Panc1 (cell line): ENCODE measurements around the gene GDPD5. TPM values are rescaled to one million over a fixed set of nuclear protein-coding genes. Genes with fewer than 3 reads are reported as not detected.

Source experiments
- ATAC-seq: fragments of 200-7000 bp; cut with Tn5 transposase; 2 replicates; pipeline ENCODE4 v1.9.1; 2020; ENCODE audit warnings: mild to moderate bottlenecking, moderate library complexity
- BruUV-seq: library from RNA; stranded (reverse); fragments of 400-500 nt; replicated peaks from 2 replicates; lab custom pipeline; 2021; lab: Mats Ljungman, UMichigan
- CTCF ChIA-PET: fragments of 300-600 bp; sonication (Branson Sonifier 250); formaldehyde crosslinking; loops from one replicate; lab custom pipeline; 2022; ENCODE audit warnings: antibody characterized with exemption; lab: Charles Lee
- POLR2A ChIA-PET: fragments of 300-600 bp; sonication (Branson Sonifier 250); formaldehyde crosslinking; loops from one replicate; lab custom pipeline; 2022; ENCODE audit warnings: antibody characterized with exemption; lab: Charles Lee
- DNase-seq: peaks from one replicate; pipeline ENCODE4 v3.0.0-alpha.2; 2010; ENCODE audit warnings: low read depth, low spot score
- H3K27ac ChIP-seq: 2 replicates; pipeline ENCODE4 v1.5.1; 2011; ENCODE audit warnings: mild to moderate bottlenecking, low read length, inconsistent platforms
- H3K27me3 ChIP-seq: fragments of 200-500 bp; sonication (Bioruptor generic); 2 replicates; pipeline ENCODE4 v1.6.0; 2014; ENCODE audit warnings: low read length, inconsistent platforms; ENCODE audit not compliant: control insufficient read depth, insufficient read depth
- H3K36me3 ChIP-seq: fragments of 200-500 bp; sonication (Bioruptor generic); 2 replicates; pipeline ENCODE4 v1.5.1; 2014; ENCODE audit warnings: inconsistent platforms, mild to moderate bottlenecking, low read length, moderate library complexity; ENCODE audit not compliant: control insufficient read depth, insufficient read depth
- H3K4me1 ChIP-seq: 2 replicates; pipeline ENCODE4 v1.5.1; 2011; ENCODE audit warnings: inconsistent platforms, mild to moderate bottlenecking, low read length, moderate library complexity; ENCODE audit not compliant: control insufficient read depth, insufficient read depth
- H3K4me3 ChIP-seq, 2 experiments: 2 replicates each; pipeline ENCODE4 v1.5.1; 2011 to 2012; ENCODE audit warnings: low read depth in 2 of 2, low read length in 2 of 2, mild to moderate bottlenecking in 2 of 2, inconsistent platforms in 1 of 2, moderate library complexity in 1 of 2
- H3K9me3 ChIP-seq: fragments of 200-500 bp; sonication (Bioruptor generic); 2 replicates; pipeline ENCODE4 v1.5.1; 2014; ENCODE audit warnings: low read depth, mild to moderate bottlenecking, inconsistent platforms, low read length, moderate library complexity; ENCODE audit not compliant: control insufficient read depth, insufficient read depth
- CTCF ChIP-seq: fragments of 450-650 bp; IDR thresholded peaks from 2 replicates; pipeline ENCODE4 v1.5.1; 2017; ENCODE audit warnings: mild to moderate bottlenecking
- POLR2AphosphoS5 ChIP-seq: IDR thresholded peaks from 2 replicates; pipeline ENCODE4 v1.6.1; 2012; ENCODE audit warnings: mild to moderate bottlenecking, low read depth, low read length, moderate library complexity
- REST ChIP-seq, 2 experiments: IDR thresholded peaks; 2 replicates each; pipeline ENCODE4 v1.6.1; 2011 to 2012; ENCODE audit warnings: low read depth in 2 of 2, control low read depth in 1 of 2, low read length in 1 of 2, mild to moderate bottlenecking in 1 of 2, moderate library complexity in 1 of 2; ENCODE audit not compliant: insufficient read depth in 1 of 2
- SIN3A ChIP-seq: IDR thresholded peaks from 2 replicates; pipeline ENCODE4 v1.6.1; 2012; ENCODE audit warnings: low read depth, mild to moderate bottlenecking, low read length, moderate library complexity, borderline replicate concordance; ENCODE audit not compliant: insufficient read depth
- TCF7L2 ChIP-seq: IDR thresholded peaks from 2 replicates; pipeline ENCODE4 v1.6.1; 2011; ENCODE audit warnings: mild to moderate bottlenecking, low read depth, low read length, inconsistent platforms
- in situ Hi-C: cut with HindIII; loops from 2 replicates; pipeline ENCODE4 v1.10.0; 2016; ENCODE audit warnings: low sequenced_read_pairs, low pct_unique_long_range_greater_than_20kb
- intact Hi-C: fragments of 100-400 bp; cut with micrococcal nuclease; formaldehyde crosslinking; loops from one replicate; pipeline ENCODE4 v1.10.0; 2022; ENCODE audit not compliant: unreplicated experiment
- total RNA-seq: library from RNA; stranded (reverse); gene quantifications from one replicate; pipeline ENCODE4 v1.2.1, GENCODE V29; 2021; ENCODE audit not compliant: unreplicated experiment

GDPD5 gene
- total RNA-seq, 1 experiment from 2014 or later, result 6.0 TPM

GRCh38 chr11:75437966-75438659 lies 87.6 kb downstream of the GDPD5 start:
- DNase-seq, result no peak
- BruUV-seq, result no TSS peak
- ChIA-PET POLR2A (no interaction called here), CTCF (no interaction called here)
- H3K4me3 ChIP-seq, result no peak overlapping the region
- TF ChIP-seq SIN3A (no peak), TCF7L2 (no peak), POLR2AphosphoS5 (no peak), REST (IDR thresholded peaks at IDR 0.05; ENCODE audit: insufficient read depth in 1 of 2, low read depth in 2 of 2, low read length in 1 of 2) (no peak), CTCF (no peak)
- no peaks in the 10 kb centered on the region for H3K9me3 ChIP-seq
- ATAC-seq, result no peak
- H3K27me3 ChIP-seq, result no peaks in the 10 kb centered on the region
- in situ Hi-C loops, result no loop called here
- intact Hi-C loops, result no loop called here
- H3K36me3 ChIP-seq, result no peaks in the 10 kb centered on the region
- no peak overlapping the region for H3K27ac ChIP-seq
- no peaks in the 10 kb centered on the region for H3K4me1 ChIP-seq

GRCh38 chr11:75436806-75437205 lies 88.9 kb downstream of the GDPD5 start:
- Histone ChIP-seq H3K27ac (no peak overlapping the region), H3K4me1 (no peaks in the 10 kb centered on the region), H3K4me3 (no peak overlapping the region), H3K36me3 (no peaks in the 10 kb centered on the region), H3K27me3 (no peaks in the 10 kb centered on the region), H3K9me3 (no peaks in the 10 kb centered on the region)
- POLR2A ChIA-PET, result interaction anchor here (0.6 kb wide), 1 partner anchor 28 kb away, joined by 6 read pairs; no protein-coding TSS in a partner anchor
- in situ Hi-C loops (no loop called here), intact Hi-C loops (no loop called here)
- no TSS peak for BruUV-seq
- DNase-seq, result no peak
- no peak for ATAC-seq
- CTCF ChIA-PET, result no interaction called here
- TF ChIP-seq CTCF, result no peak
- no peak for TF ChIP-seq SIN3A
- TF ChIP-seq TCF7L2, result no peak
- TF ChIP-seq REST (IDR thresholded peaks at IDR 0.05; ENCODE audit: insufficient read depth in 1 of 2, low read depth in 2 of 2, low read length in 1 of 2), result no peak
- no peak for TF ChIP-seq POLR2AphosphoS5
